ENCODE results near the gene SUSD6.

SUSD6 gene

GRCh38 chr14:69605738-69606137, 5.7 kb upstream of the SUSD6 start:
- no peak for TF ChIP-seq CTCF (IDR thresholded peaks at IDR 0.05; ENCODE audit: low read length, missing control alignments)
- DNase-seq (ENCODE audit: low read depth), result no peak
- H3K4me3 ChIP-seq (replicated peaks; ENCODE audit: low read depth, low read length), result no peak overlapping the region

DNA sequence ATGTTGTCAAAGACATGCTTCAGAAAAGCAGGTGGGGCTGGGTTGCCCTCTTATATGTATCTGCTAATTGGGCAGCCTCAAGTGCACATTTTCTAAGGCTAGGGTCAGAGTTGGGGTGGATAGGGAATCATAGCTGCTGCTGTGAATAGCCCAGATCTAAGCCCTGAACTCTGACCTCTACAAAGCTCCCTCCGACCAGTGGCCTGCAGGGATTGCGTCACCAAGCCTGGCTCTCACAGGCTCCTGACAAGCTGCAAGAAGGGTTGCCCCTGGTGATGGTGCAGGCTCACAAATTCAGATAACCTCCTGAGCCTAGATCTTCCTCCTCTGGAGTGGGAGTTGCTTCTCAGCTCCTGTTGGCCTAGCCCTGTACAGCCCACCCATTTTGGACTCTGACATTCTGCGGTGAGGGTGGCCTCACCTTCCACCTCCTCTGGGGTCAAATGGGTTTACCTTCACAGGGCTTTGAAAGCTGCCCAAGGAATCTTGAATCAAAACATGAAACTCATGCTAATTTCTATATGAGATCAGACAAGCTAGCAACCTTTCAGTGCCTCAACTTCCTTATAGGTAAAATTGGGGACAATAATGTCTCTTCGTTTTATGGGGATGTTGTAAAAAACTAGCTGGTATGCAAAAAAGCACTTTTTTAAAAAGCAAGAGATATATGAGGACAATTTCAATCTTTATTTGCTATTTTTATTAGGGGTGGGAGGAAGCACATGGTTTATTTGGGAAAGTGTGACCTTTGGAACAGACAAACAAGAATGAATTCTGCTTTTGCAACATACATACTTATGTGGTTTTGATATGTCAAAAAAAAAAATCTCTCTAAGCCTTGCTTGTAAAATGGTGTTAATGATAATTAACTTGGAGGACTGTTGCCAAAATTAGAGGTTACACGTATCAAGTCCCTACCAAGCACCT, 4.9 kb upstream of the SUSD6 start:
- H3K4me3 ChIP-seq (replicated peaks; ENCODE audit: low read depth, low read length), result no peak overlapping the region
- no peak for TF ChIP-seq CTCF (IDR thresholded peaks at IDR 0.05; ENCODE audit: low read length, missing control alignments)
- no peak for DNase-seq (ENCODE audit: low read depth)

DNA sequence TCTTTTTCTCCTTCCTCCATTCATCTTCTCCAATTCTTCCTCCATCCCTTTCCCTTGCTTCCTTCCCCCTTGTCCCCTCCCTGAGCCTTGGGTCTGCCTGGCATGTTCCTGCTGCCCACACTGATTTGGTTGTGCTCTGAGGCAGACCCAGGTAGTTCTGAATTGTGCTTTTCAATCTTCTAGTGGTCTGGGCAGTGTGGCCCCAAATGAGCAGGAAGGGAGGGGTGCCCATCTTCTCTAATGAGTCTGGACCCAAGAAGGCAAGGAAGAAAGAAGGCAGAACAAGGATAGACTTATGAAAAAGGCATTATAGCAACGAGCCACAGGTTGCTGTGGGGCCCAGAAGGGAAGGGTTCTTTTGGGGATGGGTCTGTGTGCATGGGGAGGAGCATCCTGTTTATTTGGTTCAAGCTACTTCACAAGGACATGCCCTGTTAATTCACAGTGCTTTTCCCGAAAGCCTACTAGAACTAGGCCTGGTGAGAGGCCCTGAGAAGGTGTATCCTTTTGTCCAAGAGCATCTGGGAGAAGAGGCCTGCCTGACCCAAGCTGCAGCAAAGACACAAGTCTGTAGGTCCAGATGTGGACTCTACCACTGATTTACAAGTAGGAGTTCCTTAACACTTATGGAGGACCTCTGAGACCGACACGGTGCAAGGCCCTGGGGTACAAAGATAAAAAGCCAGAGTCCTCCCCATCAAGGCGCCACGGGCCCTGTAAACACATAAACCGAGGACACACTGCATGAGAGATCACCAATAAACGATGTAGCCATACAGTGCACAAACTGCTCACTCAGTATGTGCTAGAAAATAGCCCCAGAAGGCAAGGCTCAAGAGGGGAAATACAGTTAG, 1.1 kb upstream of the SUSD6 start:
- no peak for DNase-seq (ENCODE audit: low read depth)
- TF ChIP-seq CTCF (IDR thresholded peaks at IDR 0.05; ENCODE audit: low read length, missing control alignments), result no peak
- peak overlapping the region; percentile 67 for H3K4me3 ChIP-seq (replicated peaks; ENCODE audit: low read depth, low read length)

- DNase-seq (ENCODE audit: low read depth), result peak; percentile 53
- TF ChIP-seq CTCF (IDR thresholded peaks at IDR 0.05; ENCODE audit: low read length, missing control alignments), result no peak
- H3K4me3 ChIP-seq (replicated peaks; ENCODE audit: low read depth, low read length), result peak overlapping the region; percentile 67
These were observed 573 bp upstream of the SUSD6 start for GRCh38 chr14:69610874-69611171.

GRCh38 chr14:69612014-69612782, 802 bp downstream of the SUSD6 start:
- no peak for DNase-seq (ENCODE audit: low read depth)
- H3K4me3 ChIP-seq (replicated peaks; ENCODE audit: low read depth, low read length), result peak overlapping the region; percentile 96
- TF ChIP-seq CTCF (IDR thresholded peaks at IDR 0.05; ENCODE audit: low read length, missing control alignments), result no peak

- DNase-seq (ENCODE audit: low read depth), result no peak
- H3K4me3 ChIP-seq (replicated peaks; ENCODE audit: low read depth, low read length), result peak overlapping the region; percentile 96
- TF ChIP-seq CTCF (IDR thresholded peaks at IDR 0.05; ENCODE audit: low read length, missing control alignments), result peak; percentile 30
These were observed 1.4 kb downstream of the SUSD6 start for GRCh38 chr14:69612783-69613130.
